HepG2 (cell line): ENCODE data around the gene LSM12. TPM values are rescaled to one million over a fixed set of nuclear protein-coding genes. Genes with fewer than 3 reads are reported as not detected.

ENCODE experiments used
- NCOA2 ChIP-seq: sonication (generic); formaldehyde crosslinking; IDR thresholded peaks from 2 replicates; pipeline ENCODE4 v1.8.0; 2022; ENCODE audit warnings: inconsistent platforms
- SRSF4 ChIP-seq: fragments of 200-400 bp; formaldehyde crosslinking; IDR thresholded peaks from one replicate; pipeline ENCODE4 v1.6.1; 2018; ENCODE audit warnings: mild to moderate bottlenecking, low read depth, low read length, moderate library complexity; ENCODE audit not compliant: poor library complexity, severe bottlenecking
- ZNF879 ChIP-seq: sonication (generic); formaldehyde crosslinking; IDR thresholded peaks from 2 replicates; pipeline ENCODE4 v1.8.1; 2023; ENCODE audit warnings: missing genetic modification reagents
- polyA plus RNA-seq, 8 experiments: library from polyadenylated mRNA; depleted of rRNA in 3 of 8; stranded (reverse) in 7 of 8; unstranded in 1 of 8; fragments of >200 nt; fragmentation: Illumina TruSeq in 4 of 8; extraction: Trizol in 4 of 8; gene quantifications; 2 replicates each; pipeline versions ENCODE4 v1.2.1 to v1.2.3, GENCODE V29; 2011 to 2016; ENCODE audit warnings: low read depth in 4 of 8, missing spikeins in 1 of 8, mixed read lengths in 1 of 8; ENCODE audit not compliant: insufficient read depth in 1 of 8
- total RNA-seq, 5 experiments: library from RNA; depleted of rRNA; stranded (reverse); fragments of >200 nt; fragmentation: Illumina TruSeq; extraction: Trizol; gene quantifications; 2 replicates each; pipeline ENCODE4 v1.2.3, GENCODE V29; 2016; ENCODE audit warnings: low read depth in 1 of 5
- TF ChIP-seq, protein P1 (sequence below): sonication (generic); formaldehyde crosslinking; IDR thresholded peaks from 2 replicates; pipeline ENCODE4 v1.4.0; 2020; ENCODE audit warnings: mild to moderate bottlenecking, missing genetic modification reagents, borderline replicate concordance
- TF ChIP-seq, protein P2 (sequence below): sonication (generic); formaldehyde crosslinking; IDR thresholded peaks from 2 replicates; pipeline ENCODE4 v1.9.0; 2022; ENCODE audit warnings: missing genetic modification reagents, mild to moderate bottlenecking, borderline replicate concordance
- TF ChIP-seq, protein P3 (sequence below): sonication (generic); formaldehyde crosslinking; IDR thresholded peaks from 2 replicates; pipeline ENCODE4 v1.4.0; 2020; ENCODE audit warnings: low read depth, missing genetic modification reagents
- TF ChIP-seq, protein P4 (sequence below), 2 experiments: sonication (generic) in 1 of 2; formaldehyde crosslinking in 1 of 2; IDR thresholded peaks; 2 replicates each; pipeline versions ENCODE4 v1.6.1 to v1.9.0; 2014 to 2022; ENCODE audit warnings: antibody characterized with exemption in 1 of 2, borderline replicate concordance in 1 of 2, inconsistent platforms in 1 of 2, low read depth in 1 of 2, missing genetic modification reagents in 1 of 2
- TF ChIP-seq, protein P5 (sequence below): sonication (generic); formaldehyde crosslinking; IDR thresholded peaks from 2 replicates; pipeline ENCODE4 v1.8.1; 2023; ENCODE audit warnings: mild to moderate bottlenecking, inconsistent platforms, moderate library complexity, missing genetic modification reagents, borderline replicate concordance
- TF ChIP-seq, protein P6 (sequence below): sonication (generic); formaldehyde crosslinking; IDR thresholded peaks from 2 replicates; pipeline ENCODE4 v1.4.0; 2020; ENCODE audit warnings: missing genetic modification reagents

Gene LSM12
- total and polyA plus RNA-seq, 2 of the 13 experiments (the other 11 are each of a cell fraction or from before 2014, with no cell fraction given): 52.8 to 55.7 TPM

DNA sequence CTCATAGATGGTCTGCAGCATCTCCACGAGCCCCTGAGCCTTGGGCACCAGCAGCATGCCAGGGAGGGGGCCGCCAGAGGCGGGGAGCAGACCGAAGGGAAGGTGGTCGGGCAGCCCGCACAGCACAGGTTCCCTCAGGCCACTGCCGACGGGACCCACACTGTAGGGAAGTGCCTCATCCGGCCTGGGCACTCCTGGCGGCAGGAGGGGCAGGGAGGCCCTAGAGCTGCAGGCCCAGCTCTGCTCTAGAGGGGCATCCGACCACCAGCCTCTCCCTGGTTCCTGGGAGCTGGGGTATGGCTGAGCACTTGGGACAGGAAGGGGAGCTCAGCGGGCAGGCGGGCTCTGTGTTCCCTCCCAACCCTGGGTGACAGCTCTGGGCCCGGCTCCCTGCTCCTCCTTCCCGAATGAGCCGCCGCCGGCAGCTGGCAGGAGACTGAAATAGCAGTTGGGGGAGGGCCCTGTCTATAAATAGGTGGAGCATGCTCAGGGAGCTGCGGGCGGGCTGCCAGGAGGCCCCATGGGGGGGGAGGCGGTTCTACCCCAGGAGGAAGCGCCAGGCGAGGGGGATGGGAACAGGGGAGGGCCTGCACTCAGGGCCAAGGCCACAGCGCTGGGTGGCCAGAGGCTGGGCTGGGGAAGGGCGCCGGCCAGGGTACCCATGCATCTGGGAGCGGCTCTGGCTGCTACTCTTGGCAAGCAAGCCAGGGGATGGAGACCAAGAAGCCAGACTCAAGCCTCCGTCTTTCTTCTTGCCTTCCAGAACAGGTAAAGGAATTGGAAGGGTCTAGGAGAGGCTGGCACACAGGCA lies 44.6 kb upstream of the LSM12 start (continued):
- TF ChIP-seq, protein P1, sequence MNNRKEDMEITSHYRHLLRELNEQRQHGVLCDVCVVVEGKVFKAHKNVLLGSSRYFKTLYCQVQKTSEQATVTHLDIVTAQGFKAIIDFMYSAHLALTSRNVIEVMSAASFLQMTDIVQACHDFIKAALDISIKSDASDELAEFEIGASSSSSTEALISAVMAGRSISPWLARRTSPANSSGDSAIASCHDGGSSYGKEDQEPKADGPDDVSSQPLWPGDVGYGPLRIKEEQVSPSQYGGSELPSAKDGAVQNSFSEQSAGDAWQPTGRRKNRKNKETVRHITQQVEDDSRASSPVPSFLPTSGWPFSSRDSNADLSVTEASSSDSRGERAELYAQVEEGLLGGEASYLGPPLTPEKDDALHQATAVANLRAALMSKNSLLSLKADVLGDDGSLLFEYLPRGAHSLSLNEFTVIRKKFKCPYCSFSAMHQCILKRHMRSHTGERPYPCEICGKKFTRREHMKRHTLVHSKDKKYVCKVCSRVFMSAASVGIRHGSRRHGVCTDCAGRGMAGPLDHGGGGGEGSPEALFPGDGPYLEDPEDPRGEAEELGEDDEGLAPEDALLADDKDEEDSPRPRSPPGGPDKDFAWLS (CRISPR knock-in tag): peak; percentile 95
- TF ChIP-seq, protein P2, sequence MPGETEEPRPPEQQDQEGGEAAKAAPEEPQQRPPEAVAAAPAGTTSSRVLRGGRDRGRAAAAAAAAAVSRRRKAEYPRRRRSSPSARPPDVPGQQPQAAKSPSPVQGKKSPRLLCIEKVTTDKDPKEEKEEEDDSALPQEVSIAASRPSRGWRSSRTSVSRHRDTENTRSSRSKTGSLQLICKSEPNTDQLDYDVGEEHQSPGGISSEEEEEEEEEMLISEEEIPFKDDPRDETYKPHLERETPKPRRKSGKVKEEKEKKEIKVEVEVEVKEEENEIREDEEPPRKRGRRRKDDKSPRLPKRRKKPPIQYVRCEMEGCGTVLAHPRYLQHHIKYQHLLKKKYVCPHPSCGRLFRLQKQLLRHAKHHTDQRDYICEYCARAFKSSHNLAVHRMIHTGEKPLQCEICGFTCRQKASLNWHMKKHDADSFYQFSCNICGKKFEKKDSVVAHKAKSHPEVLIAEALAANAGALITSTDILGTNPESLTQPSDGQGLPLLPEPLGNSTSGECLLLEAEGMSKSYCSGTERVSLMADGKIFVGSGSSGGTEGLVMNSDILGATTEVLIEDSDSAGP: peak; percentile 99
- TF ChIP-seq, protein P3, sequence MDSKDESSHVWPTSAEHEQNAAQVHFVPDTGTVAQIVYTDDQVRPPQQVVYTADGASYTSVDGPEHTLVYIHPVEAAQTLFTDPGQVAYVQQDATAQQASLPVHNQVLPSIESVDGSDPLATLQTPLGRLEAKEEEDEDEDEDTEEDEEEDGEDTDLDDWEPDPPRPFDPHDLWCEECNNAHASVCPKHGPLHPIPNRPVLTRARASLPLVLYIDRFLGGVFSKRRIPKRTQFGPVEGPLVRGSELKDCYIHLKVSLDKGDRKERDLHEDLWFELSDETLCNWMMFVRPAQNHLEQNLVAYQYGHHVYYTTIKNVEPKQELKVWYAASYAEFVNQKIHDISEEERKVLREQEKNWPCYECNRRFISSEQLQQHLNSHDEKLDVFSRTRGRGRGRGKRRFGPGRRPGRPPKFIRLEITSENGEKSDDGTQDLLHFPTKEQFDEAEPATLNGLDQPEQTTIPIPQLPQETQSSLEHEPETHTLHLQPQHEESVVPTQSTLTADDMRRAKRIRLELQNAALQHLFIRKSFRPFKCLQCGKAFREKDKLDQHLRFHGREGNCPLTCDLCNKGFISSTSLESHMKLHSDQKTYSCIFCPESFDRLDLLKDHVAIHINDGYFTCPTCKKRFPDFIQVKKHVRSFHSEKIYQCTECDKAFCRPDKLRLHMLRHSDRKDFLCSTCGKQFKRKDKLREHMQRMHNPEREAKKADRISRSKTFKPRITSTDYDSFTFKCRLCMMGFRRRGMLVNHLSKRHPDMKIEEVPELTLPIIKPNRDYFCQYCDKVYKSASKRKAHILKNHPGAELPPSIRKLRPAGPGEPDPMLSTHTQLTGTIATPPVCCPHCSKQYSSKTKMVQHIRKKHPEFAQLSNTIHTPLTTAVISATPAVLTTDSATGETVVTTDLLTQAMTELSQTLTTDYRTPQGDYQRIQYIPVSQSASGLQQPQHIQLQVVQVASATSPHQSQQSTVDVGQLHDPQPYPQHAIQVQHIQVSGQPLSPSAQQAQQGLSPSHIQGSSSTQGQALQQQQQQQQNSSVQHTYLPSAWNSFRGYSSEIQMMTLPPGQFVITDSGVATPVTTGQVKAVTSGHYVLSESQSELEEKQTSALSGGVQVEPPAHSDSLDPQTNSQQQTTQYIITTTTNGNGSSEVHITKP (CRISPR knock-in tag): peak; percentile 86
- TF ChIP-seq, protein P4, sequence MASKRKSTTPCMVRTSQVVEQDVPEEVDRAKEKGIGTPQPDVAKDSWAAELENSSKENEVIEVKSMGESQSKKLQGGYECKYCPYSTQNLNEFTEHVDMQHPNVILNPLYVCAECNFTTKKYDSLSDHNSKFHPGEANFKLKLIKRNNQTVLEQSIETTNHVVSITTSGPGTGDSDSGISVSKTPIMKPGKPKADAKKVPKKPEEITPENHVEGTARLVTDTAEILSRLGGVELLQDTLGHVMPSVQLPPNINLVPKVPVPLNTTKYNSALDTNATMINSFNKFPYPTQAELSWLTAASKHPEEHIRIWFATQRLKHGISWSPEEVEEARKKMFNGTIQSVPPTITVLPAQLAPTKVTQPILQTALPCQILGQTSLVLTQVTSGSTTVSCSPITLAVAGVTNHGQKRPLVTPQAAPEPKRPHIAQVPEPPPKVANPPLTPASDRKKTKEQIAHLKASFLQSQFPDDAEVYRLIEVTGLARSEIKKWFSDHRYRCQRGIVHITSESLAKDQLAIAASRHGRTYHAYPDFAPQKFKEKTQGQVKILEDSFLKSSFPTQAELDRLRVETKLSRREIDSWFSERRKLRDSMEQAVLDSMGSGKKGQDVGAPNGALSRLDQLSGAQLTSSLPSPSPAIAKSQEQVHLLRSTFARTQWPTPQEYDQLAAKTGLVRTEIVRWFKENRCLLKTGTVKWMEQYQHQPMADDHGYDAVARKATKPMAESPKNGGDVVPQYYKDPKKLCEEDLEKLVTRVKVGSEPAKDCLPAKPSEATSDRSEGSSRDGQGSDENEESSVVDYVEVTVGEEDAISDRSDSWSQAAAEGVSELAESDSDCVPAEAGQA (IDR thresholded peaks at IDR 0.05; ENCODE audit: low read depth): peak; percentile 74
- TF ChIP-seq, protein P4 (CRISPR knock-in tag; IDR thresholded peaks at IDR 0.05; ENCODE audit: borderline replicate concordance): no peak
- TF ChIP-seq ZNF879 (CRISPR knock-in tag): peak; percentile 69; the same call in 1 of the 2 replicates
- TF ChIP-seq SRSF4: no peak
- TF ChIP-seq NCOA2: peak; percentile 95
- TF ChIP-seq, protein P5, sequence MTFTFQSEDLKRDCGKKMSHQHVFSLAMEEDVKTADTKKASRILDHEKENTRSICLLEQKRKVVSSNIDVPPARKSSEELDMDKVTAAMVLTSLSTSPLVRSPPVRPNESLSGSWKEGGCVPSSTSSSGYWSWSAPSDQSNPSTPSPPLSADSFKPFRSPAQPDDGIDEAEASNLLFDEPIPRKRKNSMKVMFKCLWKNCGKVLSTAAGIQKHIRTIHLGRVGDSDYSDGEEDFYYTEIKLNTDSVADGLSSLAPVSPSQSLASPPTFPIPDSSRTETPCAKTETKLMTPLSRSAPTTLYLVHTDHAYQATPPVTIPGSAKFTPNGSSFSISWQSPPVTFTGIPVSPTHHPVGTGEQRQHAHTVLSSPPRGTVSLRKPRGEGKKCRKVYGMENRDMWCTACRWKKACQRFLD (CRISPR knock-in tag): no peak; the same call in 1 of the 2 replicates
- TF ChIP-seq, protein P6, sequence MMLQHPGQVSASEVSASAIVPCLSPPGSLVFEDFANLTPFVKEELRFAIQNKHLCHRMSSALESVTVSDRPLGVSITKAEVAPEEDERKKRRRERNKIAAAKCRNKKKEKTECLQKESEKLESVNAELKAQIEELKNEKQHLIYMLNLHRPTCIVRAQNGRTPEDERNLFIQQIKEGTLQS: no peak; the same call in 1 of the 2 replicates
